Motor neuron (in vitro differentiated cells): ENCODE measurements around the gene ZNF423. TPM values are rescaled to one million over a fixed set of nuclear protein-coding genes. Genes with fewer than 3 reads are reported as not detected.

Source experiments
- ATAC-seq, 8 experiments: fragments of 200-7000 bp; cut with Tn5 transposase; replicated peaks in 6 of 8; 2 replicates each; pipeline ENCODE4 v1.8.0; 2021; ENCODE audit warnings: mild to moderate bottlenecking in 8 of 8, moderate library complexity in 8 of 8
- H3K27ac ChIP-seq, 2 donors: fragments of 250-450 bp; sonication (Bioruptor Pico); 2 replicates each; pipeline ENCODE4 v1.9.0; 2021; ENCODE audit warnings: antibody characterized with exemption in 2 of 2, mild to moderate bottlenecking in 2 of 2, moderate library complexity in 1 of 2
- H3K4me1 ChIP-seq, 2 donors: fragments of 250-450 bp; sonication (Bioruptor Pico); replicated peaks in 1 of 2; 2 replicates each; pipeline ENCODE4 v1.6.1; 2021; ENCODE audit warnings: antibody characterized with exemption in 2 of 2, mild to moderate bottlenecking in 2 of 2, moderate library complexity in 1 of 2
- H3K4me3 ChIP-seq, 5 donors: fragments of 250-450 bp; sonication (Bioruptor Pico); 2 replicates each; pipeline ENCODE4 v1.9.0; 2021; ENCODE audit warnings: antibody characterized with exemption in 5 of 5, mild to moderate bottlenecking in 5 of 5, moderate library complexity in 4 of 5
- WGBS, 10 experiments: fragments of 450-650 bp; shearing (Covaris generic); methylation state at CpG; one replicate each; pipeline ENCODE4 v1.0.0; 2022; 5-methylcytosine and 5-hydroxymethylcytosine counted together
- in situ Hi-C, 9 experiments: fragments of 400-800 bp; cut with MboI; loops; one replicate each; pipeline ENCODE4 v1.15.0; 2021; ENCODE audit warnings: low sequenced_read_pairs in 9 of 9, low pct_unique_long_range_greater_than_20kb in 2 of 9; ENCODE audit not compliant: unreplicated experiment in 9 of 9
- total RNA-seq, 8 experiments: library from RNA; unstranded; fragments of 300-600 nt; gene quantifications; 2 replicates each; pipeline versions ENCODE4 v1.2.3 to v1.2.4, GENCODE V29; 2022

The ZNF423 gene
- total RNA-seq, 8 experiments from 2014 or later = 1.1 to 31.2 (median 19.0) TPM

GRCh38 chr16:49602976-49603310, 253.0 kb downstream of the ZNF423 start:
- WGBS, 10 experiments = 80 to 100% (median 99%) methylated on average over 1 to 7 of the region's 9 CpGs; no CpG with 5 or more reads in 6 of the 10 experiments
- Histone ChIP-seq H3K4me3 (no peak overlapping the region), H3K27ac (no peak overlapping the region), H3K4me1 (peaks cover 20 to 26% of the 10 kb centered on the region in 2 donors)
- ATAC-seq = no peak
- in situ Hi-C loops = loop anchor here in 1 of 9 experiments (25.0 kb wide), 1 partner anchor 109 kb away; no protein-coding TSS in a partner anchor

GRCh38 chr16:49602201-49602975, 253.5 kb downstream of the ZNF423 start:
- WGBS, 10 experiments = 56 to 100% (median 92%) methylated on average over 1 to 19 of the region's 22 CpGs; no CpG with 5 or more reads in 1 of the 10 experiments
- in situ Hi-C loops = loop anchor here in 1 of 9 experiments (25.0 kb wide), 1 partner anchor 110 kb away; no protein-coding TSS in a partner anchor

GRCh38 chr16:49601576-49601975, 254.3 kb downstream of the ZNF423 start:
- in situ Hi-C loops = loop anchor here in 1 of 9 experiments (25.0 kb wide), 1 partner anchor 111 kb away; no protein-coding TSS in a partner anchor
- no peak overlapping the region for H3K27ac ChIP-seq
- peaks cover 22 to 30% of the 10 kb centered on the region in 2 donors for H3K4me1 ChIP-seq
- no peak for ATAC-seq
- no peak overlapping the region for H3K4me3 ChIP-seq
- WGBS, 10 experiments = 60 to 100% (median 100%) methylated on average over 1 to 4 of the region's 6 CpGs; no CpG with 5 or more reads in 5 of the 10 experiments

More at GRCh38 chr16:49602201-49602975, 253.5 kb downstream of the ZNF423 start:
- ATAC-seq = peak in 1 of 8 experiments; percentile 95
- Histone ChIP-seq H3K4me1 (peaks cover 16 to 24% of the 10 kb centered on the region in 2 donors), H3K27ac (no peak overlapping the region), H3K4me3 (no peak overlapping the region)

GRCh38 chr16:49600976-49601375, 254.9 kb downstream of the ZNF423 start:
- ATAC-seq = no peak
- H3K4me1 ChIP-seq = peaks cover 26 to 36% of the 10 kb centered on the region in 2 donors
- no peak overlapping the region for H3K4me3 ChIP-seq
- H3K27ac ChIP-seq = peak overlapping the region in 1 of 2 donors; percentile 55
- WGBS, 10 experiments = 60 to 100% (median 96%) methylated on average over 1 to 7 of the region's 8 CpGs; no CpG with 5 or more reads in 5 of the 10 experiments
- in situ Hi-C loops = loop anchor here in 1 of 9 experiments (25.0 kb wide), 1 partner anchor 111 kb away; no protein-coding TSS in a partner anchor

GRCh38 chr16:49600536-49600935, 255.4 kb downstream of the ZNF423 start:
- peaks cover 24 to 38% of the 10 kb centered on the region in 2 donors for H3K4me1 ChIP-seq
- ATAC-seq = peak in 5 of 8 experiments; percentile 58 to 92 (median 72)
- H3K27ac ChIP-seq = peak overlapping the region in 1 of 2 donors; percentile 55
- in situ Hi-C loops = loop anchor here in 1 of 9 experiments (25.0 kb wide), 1 partner anchor 112 kb away; no protein-coding TSS in a partner anchor
- no peak overlapping the region for H3K4me3 ChIP-seq
- WGBS, 10 experiments = 0 to 58% (median 51%) methylated on average over 2 to 11 of the region's 23 CpGs; no CpG with 5 or more reads in 4 of the 10 experiments

- in situ Hi-C loops = loop anchor here in 2 of 9 experiments (25.0 kb wide), 2 partner anchors 113 to 187 kb away; no protein-coding TSS in a partner anchor
- peak overlapping the region in 1 of 2 donors; percentile 55 for H3K27ac ChIP-seq
- H3K4me1 ChIP-seq = peaks cover 30 to 45% of the 10 kb centered on the region in 2 donors
- no peak overlapping the region for H3K4me3 ChIP-seq
- ATAC-seq = no peak
- WGBS, 10 experiments = 53 to 94% (median 87%) methylated on average over 1 to 6 of the region's 8 CpGs; no CpG with 5 or more reads in 3 of the 10 experiments
These were observed 256.2 kb downstream of the ZNF423 start for GRCh38 chr16:49599704-49600103.

GRCh38 chr16:49599281-49599680, 256.6 kb downstream of the ZNF423 start:
- H3K4me1 ChIP-seq = peaks cover 34 to 49% of the 10 kb centered on the region in 2 donors
- in situ Hi-C loops = loop anchor here in 1 of 9 experiments (25.0 kb wide), 1 partner anchor 187 kb away; no protein-coding TSS in a partner anchor
- no peak for ATAC-seq
- H3K4me3 ChIP-seq = no peak overlapping the region
- H3K27ac ChIP-seq = no peak overlapping the region
- WGBS, 10 experiments = 0 to 100% (median 90%) methylated on average over 1 of the region's 2 CpGs; no CpG with 5 or more reads in 6 of the 10 experiments

GRCh38 chr16:49598383-49599170, 257.3 kb downstream of the ZNF423 start:
- Histone ChIP-seq H3K27ac (no peak overlapping the region), H3K4me3 (no peak overlapping the region), H3K4me1 (peaks cover 41 to 56% of the 10 kb centered on the region in 2 donors)
- 70 to 100% (median 87%) methylated on average over 2 to 6 of the region's 8 CpGs; no CpG with 5 or more reads in 1 of the 10 experiments for WGBS, 10 experiments
- ATAC-seq = no peak
- in situ Hi-C loops = loop anchor here in 1 of 9 experiments (25.0 kb wide), 1 partner anchor 186 kb away; no protein-coding TSS in a partner anchor

- no peak for ATAC-seq
- no peak overlapping the region for H3K27ac ChIP-seq
- 0 to 80% methylated on average over 1 to 2 of the region's 2 CpGs; no CpG with 5 or more reads in 8 of the 10 experiments for WGBS, 10 experiments
- peaks cover 42 to 59% of the 10 kb centered on the region in 2 donors for H3K4me1 ChIP-seq
- H3K4me3 ChIP-seq = no peak overlapping the region
- in situ Hi-C loops = loop anchor here in 1 of 9 experiments (25.0 kb wide), 1 partner anchor 185 kb away; no protein-coding TSS in a partner anchor
These were observed 258.1 kb downstream of the ZNF423 start for GRCh38 chr16:49597796-49598195.

- peak in 7 of 8 experiments; percentile 6 to 59 (median 51) for ATAC-seq
- Histone ChIP-seq H3K4me3 (no peak overlapping the region), H3K4me1 (peaks cover 42 to 61% of the 10 kb centered on the region in 2 donors), H3K27ac (peak overlapping the region; percentile 48 to 56)
- in situ Hi-C loops = loop anchor here in 1 of 9 experiments (25.0 kb wide), 1 partner anchor 184 kb away; no protein-coding TSS in a partner anchor
- 0 to 50% (median 40%) methylated on average over 1 to 10 of the region's 10 CpGs; no CpG with 5 or more reads in 3 of the 10 experiments for WGBS, 10 experiments
These were observed 259.1 kb downstream of the ZNF423 start for GRCh38 chr16:49596648-49597291.

- peak overlapping the region; percentile 48 to 56 for H3K27ac ChIP-seq
- in situ Hi-C loops = loop anchor here in 1 of 9 experiments (25.0 kb wide), 1 partner anchor 184 kb away; no protein-coding TSS in a partner anchor
- ATAC-seq = peak; percentile 52 to 76 (median 68)
- H3K4me3 ChIP-seq = peak overlapping the region in 2 of 5 donors; percentile 1 to 8
- peaks cover 42 to 60% of the 10 kb centered on the region in 2 donors for H3K4me1 ChIP-seq
- WGBS, 10 experiments = 0 to 30% (median 8%) methylated on average over 4 to 11 of the region's 11 CpGs
These were observed 259.8 kb downstream of the ZNF423 start for GRCh38 chr16:49596068-49596467.
